Pericardium fibroblast (primary cell): ENCODE results near the gene DNAJC19. TPM values are rescaled to one million over a fixed set of nuclear protein-coding genes. Genes with fewer than 3 reads are reported as not detected.

Experiments
- total RNA-seq: library from RNA; depleted of rRNA; stranded (reverse); fragments of >200 nt; gene quantifications from 2 replicates; pipeline ENCODE4 v1.2.3, GENCODE V29; 2015

Gene DNAJC19
- 21.5 and 23.6 TPM in 2 replicates for total RNA-seq

GRCh38 chr3:180989291-180990163 lies at the start of gene DNAJC19:
Gene DNAJC19 (minus strand): TSS chr3:180989736. CDS start chr3:180989602, 134 bp downstream.

Other genes with a start within 250 kb of the DNAJC19 start
- 110 and 117 TPM in 2 replicates for gene FXR1, start 77.1 kb downstream of the DNAJC19 start, total RNA-seq